NCI-H2227 (cell line): ENCODE measurements around the gene INTS12.
A peak's percentile ranks its signal among the peaks of the same experiment; 100 is the strongest.
"Not testable (repeated sequence)": the region's sequence is repeated elsewhere in the genome, so short reads cannot be mapped to it uniquely, and the experiment has no call there.

ENCODE experiments used
- DNase-seq: peaks from one replicate; lab custom pipeline; 2025; ENCODE audit not compliant: unreplicated experiment; lab: John Stamatoyannopoulos, UW

Gene INTS12, protein sequence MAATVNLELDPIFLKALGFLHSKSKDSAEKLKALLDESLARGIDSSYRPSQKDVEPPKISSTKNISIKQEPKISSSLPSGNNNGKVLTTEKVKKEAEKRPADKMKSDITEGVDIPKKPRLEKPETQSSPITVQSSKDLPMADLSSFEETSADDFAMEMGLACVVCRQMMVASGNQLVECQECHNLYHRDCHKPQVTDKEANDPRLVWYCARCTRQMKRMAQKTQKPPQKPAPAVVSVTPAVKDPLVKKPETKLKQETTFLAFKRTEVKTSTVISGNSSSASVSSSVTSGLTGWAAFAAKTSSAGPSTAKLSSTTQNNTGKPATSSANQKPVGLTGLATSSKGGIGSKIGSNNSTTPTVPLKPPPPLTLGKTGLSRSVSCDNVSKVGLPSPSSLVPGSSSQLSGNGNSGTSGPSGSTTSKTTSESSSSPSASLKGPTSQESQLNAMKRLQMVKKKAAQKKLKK

GRCh38 chr4:105708181-105709080 lies at the start of gene INTS12, which contains the start of gene GSTCD:
TSS of gene INTS12 (minus strand) at chr4:105708689. CDS start at chr4:105700005, 8,684 bp downstream.
TSS of gene GSTCD (plus strand) at chr4:105708784. CDS start at chr4:105717614, 8,830 bp downstream.
- peak; percentile 93 for DNase-seq

GRCh38 chr4:105755375-105755774 lies 46.9 kb upstream of the INTS12 start:
- DNase-seq: no peak

DNA sequence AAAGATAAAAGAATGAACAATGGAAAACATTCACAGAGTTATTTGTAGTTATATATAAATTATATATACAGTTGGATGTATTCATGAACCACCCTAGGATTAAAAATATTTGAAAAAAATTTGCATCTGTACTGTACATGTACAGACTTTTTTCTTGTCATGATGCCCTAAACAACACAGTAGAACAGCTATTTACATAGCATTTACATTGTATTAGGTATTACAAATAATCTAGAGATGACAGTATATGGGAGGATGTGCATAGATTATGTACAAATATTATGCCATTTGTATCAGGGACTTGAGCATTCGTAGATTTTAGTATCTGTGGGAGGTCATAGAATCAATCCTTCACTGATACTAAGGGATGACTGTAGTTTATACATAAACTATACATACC lies 44.9 kb upstream of the INTS12 start:
- DNase-seq: no peak

- no peak for DNase-seq
These were observed 43.3 kb upstream of the INTS12 start for GRCh38 chr4:105751718-105752299.

GRCh38 chr4:105748222-105748621 lies 39.7 kb upstream of the INTS12 start:
- DNase-seq: no peak

DNA sequence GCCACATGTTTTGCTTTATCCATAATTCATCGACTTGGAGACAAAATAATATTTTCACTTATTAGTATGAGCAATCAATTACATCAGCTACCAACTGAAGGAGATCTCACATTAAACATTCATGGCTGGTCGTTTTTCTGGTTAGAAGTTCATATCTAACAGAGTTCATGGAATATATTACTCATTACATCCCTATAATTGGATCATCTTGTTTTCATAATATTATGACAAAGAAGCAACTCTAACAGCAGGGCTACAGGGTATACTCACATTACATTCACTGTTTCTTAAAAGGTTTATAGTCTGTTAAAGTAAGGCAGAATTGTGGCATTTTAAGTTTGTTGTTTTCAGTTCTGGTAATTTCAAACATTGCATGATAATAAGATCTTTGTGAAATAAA lies 33.1 kb upstream of the INTS12 start:
- no peak for DNase-seq

GRCh38 chr4:105735217-105735616 lies 26.7 kb upstream of the INTS12 start:
- not testable (repeated sequence) for DNase-seq

DNA sequence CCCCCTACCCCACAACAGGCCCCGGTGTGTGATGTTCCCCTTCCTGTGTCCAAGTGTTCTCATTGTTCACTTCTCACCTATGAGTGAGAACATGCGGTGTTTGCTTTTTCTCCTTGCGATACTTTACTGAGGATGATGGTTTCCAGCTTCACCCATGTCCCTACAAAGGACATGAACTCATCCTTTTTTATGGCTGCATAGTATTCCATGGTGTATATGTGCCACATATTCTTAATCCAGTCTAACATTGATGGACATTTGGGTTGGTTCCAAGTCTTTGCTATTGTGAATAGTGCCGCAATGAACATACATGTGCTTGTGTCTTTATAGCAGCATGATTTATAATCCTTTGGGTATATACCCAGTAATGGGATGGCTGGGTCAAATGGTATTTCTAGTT lies 21.4 kb upstream of the INTS12 start:
- DNase-seq: not testable (repeated sequence)

- DNase-seq: no peak
These were observed 17.1 kb upstream of the INTS12 start for GRCh38 chr4:105725623-105726022.

- no peak for DNase-seq
These were observed 10.7 kb upstream of the INTS12 start for GRCh38 chr4:105719204-105719603.

- DNase-seq: peak; percentile 50
These were observed 7.3 kb upstream of the INTS12 start for GRCh38 chr4:105715692-105716278.

DNA sequence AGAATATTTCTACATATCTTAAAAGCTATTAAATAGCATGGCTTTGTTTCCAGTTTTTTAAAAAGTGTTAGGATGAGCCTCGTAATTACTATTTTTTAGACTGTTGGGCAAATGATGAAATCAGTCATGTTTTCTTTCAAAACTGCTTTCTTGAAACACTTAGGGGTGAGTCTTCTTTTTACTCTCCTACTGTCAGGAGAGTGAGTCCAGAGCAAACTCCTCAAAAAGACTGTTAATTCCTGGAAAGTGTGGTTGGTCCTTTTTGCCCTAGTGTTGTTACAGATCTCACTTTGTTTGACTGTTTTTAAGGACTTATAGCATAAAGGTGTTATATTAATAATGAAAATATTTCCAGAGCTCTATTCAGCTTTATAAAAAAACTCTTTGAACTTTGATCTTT lies 6.4 kb upstream of the INTS12 start:
- DNase-seq: no peak

GRCh38 chr4:105714071-105714521 lies 5.6 kb upstream of the INTS12 start:
- no peak for DNase-seq

- DNase-seq: no peak
These were observed 4.3 kb upstream of the INTS12 start for GRCh38 chr4:105712766-105713165.

DNA sequence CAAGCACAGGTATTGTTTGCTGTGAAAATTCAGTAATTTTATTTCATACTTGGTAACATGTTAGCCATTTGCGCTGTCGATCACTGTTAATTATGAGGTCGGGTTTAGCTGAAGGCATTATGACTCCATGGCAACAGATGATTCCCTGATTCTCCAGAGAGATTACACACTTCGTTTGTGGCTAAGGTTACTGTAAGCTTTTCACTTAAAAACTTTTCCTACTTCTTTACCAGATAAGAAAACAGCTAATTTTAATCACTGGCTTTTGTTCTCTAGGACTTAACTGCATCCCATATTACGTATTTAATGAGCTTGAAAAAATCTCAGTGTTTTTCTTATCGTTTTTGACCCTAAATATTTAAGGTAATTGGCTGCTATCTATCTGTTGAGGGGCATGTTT lies 2.2 kb upstream of the INTS12 start:
- peak; percentile 21 for DNase-seq

DNA sequence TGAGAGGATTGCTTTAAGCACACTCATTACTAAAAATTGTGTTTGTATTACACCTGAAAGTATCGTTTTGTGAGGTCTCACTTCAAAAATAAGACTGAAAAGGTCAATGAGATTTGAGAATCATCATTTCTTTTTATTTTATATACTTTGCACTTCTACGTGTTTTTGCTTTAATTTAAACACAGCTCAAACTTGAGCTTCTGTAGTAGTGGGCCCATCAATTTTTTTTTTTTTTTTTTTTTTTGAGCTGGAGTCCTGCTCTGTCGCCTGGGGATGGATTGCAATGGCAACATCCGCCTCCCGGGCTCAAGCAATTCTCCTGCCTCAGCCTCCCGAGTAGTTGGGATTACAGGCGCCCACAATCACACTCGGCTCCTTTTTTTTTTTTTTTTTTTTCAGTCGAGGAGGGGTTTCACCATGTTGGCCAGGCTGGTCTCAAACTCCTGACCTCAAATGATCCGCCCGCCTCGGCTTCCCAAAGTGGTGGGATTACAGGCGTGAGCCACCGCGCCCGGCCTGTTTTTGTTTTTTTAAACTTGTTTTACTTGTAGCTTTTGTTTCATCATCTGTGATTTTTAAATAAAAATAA lies 1.6 kb upstream of the INTS12 start:
- no peak for DNase-seq

DNA sequence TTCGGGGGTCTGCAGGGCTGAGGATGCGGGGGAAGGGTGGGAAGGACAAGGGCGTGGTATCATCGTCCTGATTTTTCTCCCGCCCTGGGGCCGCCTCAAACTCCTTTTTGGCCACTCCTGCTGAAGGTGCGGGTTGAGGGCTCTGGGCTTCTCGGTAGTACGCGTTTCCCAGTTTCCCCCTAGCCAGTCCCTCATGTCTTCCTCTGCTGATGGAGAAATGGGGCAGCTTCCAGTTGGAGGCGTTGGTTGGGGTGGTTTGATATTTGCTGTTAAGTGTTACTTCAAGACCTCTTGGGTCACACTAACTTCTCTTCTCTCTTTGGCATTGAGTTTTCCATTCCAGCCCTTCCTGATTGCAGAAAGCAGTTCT lies 577 bp upstream of the INTS12 start:
- DNase-seq: peak; percentile 38

DNA sequence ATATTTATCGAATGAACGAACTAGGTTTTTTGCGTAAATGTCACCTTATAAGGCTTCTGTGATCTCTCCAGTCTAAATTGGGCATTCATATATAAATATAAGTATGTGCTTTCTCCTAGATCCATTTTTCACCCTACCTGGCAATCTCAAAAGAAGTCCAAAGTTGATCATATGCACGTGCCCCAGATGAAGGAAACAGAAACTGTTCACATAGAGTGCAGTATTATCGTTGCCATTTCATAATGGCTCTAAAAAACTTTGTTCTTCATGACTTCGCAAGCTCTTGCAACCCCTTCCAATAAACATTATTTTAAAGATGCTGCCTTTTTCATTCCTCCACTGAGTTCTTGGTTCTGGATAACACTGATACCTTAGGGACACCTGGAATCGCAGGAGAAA lies 708 bp downstream of the INTS12 start:
- no peak for DNase-seq

GRCh38 chr4:105698607-105699006 lies 9.9 kb downstream of the INTS12 start:
- DNase-seq: no peak

DNA sequence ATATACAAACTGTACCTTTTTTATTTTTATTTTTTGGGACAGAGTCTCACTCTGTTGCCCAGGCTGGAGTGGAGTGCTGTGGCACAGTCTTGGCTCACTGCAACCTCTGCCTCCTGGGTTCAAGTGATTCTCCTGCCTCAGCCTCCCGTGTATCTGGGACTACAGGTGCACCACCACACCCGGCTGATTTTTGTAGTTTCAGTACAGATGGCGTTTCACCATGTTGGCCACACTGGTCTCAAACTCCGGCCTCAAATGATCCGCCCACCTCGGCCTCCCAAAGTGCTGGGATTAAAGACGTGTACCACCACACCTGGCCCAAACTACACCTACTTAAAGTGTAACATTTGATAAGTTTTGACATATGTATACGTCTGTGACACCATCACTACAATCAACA lies 12.7 kb downstream of the INTS12 start:
- not testable (repeated sequence) for DNase-seq

DNA sequence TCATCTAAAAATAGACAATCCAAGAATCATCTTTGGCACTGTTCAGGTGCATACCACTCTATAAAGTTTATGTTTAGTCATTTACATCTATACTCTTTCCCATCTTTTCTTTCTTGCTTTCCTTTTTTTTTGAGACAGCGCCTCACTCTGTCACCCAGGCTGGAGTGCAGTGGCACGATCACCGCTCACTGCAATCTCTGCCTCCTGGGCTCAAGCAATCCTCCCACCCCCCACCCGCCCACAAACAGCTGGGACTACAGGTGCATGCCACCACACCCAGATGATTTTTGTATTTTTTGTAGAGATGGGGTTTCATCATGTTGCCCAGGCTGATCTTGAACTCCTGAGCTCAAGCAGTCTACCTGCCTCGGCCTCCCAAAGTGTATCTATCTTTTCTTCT lies 13.7 kb downstream of the INTS12 start:
- not testable (repeated sequence) for DNase-seq
